OCI-LY7 (cell line): ENCODE data around the gene KRTAP5-10. TPM values are rescaled to one million over a fixed set of nuclear protein-coding genes. Genes with fewer than 3 reads are reported as not detected.

Experiments
- BruUV-seq: library from RNA; stranded (reverse); fragments of 400-500 nt; replicated peaks from 2 replicates; lab custom pipeline; 2021; lab: Mats Ljungman, UMichigan
- CTCF ChIA-PET: fragments of 300-600 bp; sonication (Branson Sonifier 250); formaldehyde crosslinking; loops from one replicate; lab custom pipeline; 2022; ENCODE audit warnings: antibody characterized with exemption; ENCODE audit not compliant: unreplicated experiment; lab: Charles Lee
- POLR2A ChIA-PET: fragments of 300-600 bp; sonication (Branson Sonifier 250); formaldehyde crosslinking; loops from one replicate; lab custom pipeline; 2022; ENCODE audit warnings: antibody characterized with exemption; lab: Charles Lee
- DNase-seq: peaks from one replicate; pipeline ENCODE4 v3.0.0-alpha.2; 2015; ENCODE audit warnings: low spot score
- H2AFZ ChIP-seq: fragments of 200-600 bp; sonication (generic), shearing (Covaris generic); 2 replicates; pipeline ENCODE4 v1.6.1; 2014; ENCODE audit warnings: mild to moderate bottlenecking, antibody characterized with exemption, low read length, moderate library complexity
- H3K27ac ChIP-seq: fragments of 200-600 bp; sonication (generic); 2 replicates; pipeline ENCODE4 v1.5.1; 2014; ENCODE audit warnings: mixed run types, low read depth, mild to moderate bottlenecking, moderate library complexity, low read length, inconsistent platforms; ENCODE audit not compliant: poor library complexity, severe bottlenecking
- H3K36me3 ChIP-seq: fragments of 200-600 bp; sonication (generic); 2 replicates; pipeline ENCODE4 v1.6.1; 2014; ENCODE audit warnings: mild to moderate bottlenecking, antibody characterized with exemption, low read length, moderate library complexity, mixed read lengths; ENCODE audit not compliant: insufficient read depth
- H3K4me1 ChIP-seq: fragments of 200-600 bp; sonication (generic); 2 replicates; pipeline ENCODE4 v1.5.1; 2014; ENCODE audit warnings: mild to moderate bottlenecking, low read length; ENCODE audit not compliant: insufficient read depth, poor library complexity, severe bottlenecking
- H3K4me2 ChIP-seq: fragments of 200-600 bp; sonication (generic); 2 replicates; pipeline ENCODE4 v1.6.1; 2014; ENCODE audit warnings: mild to moderate bottlenecking, low read length
- H3K4me3 ChIP-seq: fragments of 200-600 bp; sonication (generic); 2 replicates; pipeline ENCODE4 v1.5.1; 2014; ENCODE audit warnings: mild to moderate bottlenecking, low read depth, low read length; ENCODE audit not compliant: poor library complexity, severe bottlenecking
- H3K79me2 ChIP-seq: fragments of 200-600 bp; sonication (generic); 2 replicates; pipeline ENCODE4 v1.6.1; 2016; ENCODE audit warnings: low read depth, mild to moderate bottlenecking, low read length, moderate library complexity, mixed read lengths; ENCODE audit not compliant: insufficient read depth
- H3K9me2 ChIP-seq: fragments of 200-600 bp; sonication (generic); 2 replicates; pipeline ENCODE4 v1.6.1; 2016; ENCODE audit warnings: mild to moderate bottlenecking, low read length, mixed read lengths; ENCODE audit not compliant: insufficient read depth
- H3K9me3 ChIP-seq: fragments of 200-600 bp; sonication (generic); 2 replicates; pipeline ENCODE4 v1.6.1; 2014; ENCODE audit warnings: mild to moderate bottlenecking, mixed run types, low read length, mixed read lengths
- H4K20me1 ChIP-seq: fragments of 200-600 bp; sonication (generic); 2 replicates; pipeline ENCODE4 v1.6.1; 2014; ENCODE audit warnings: mild to moderate bottlenecking, antibody characterized with exemption, low read length, moderate library complexity, mixed read lengths; ENCODE audit not compliant: insufficient read depth
- EZH2phosphoT487 ChIP-seq: fragments of 200-600 bp; sonication (generic); IDR thresholded peaks from 2 replicates; pipeline ENCODE4 v1.6.1; 2018; ENCODE audit warnings: low read depth, borderline replicate concordance, mild to moderate bottlenecking, mixed run types, antibody characterized with exemption, low read length, moderate library complexity, mixed read lengths
- intact Hi-C: fragments of 100-400 bp; cut with micrococcal nuclease; formaldehyde crosslinking; loops from one replicate; pipeline ENCODE4 v1.10.0; 2022; ENCODE audit not compliant: unreplicated experiment
- total RNA-seq, 2 experiments: library from RNA; depleted of rRNA in 1 of 2; stranded (reverse); fragments of >200 nt in 1 of 2; shearing (Covaris generic) in 1 of 2; gene quantifications; 2 replicates each; pipeline ENCODE4 v1.2.3, GENCODE V29; 2014 to 2022
- TF ChIP-seq, protein P1 (sequence below): fragments of 200-600 bp; sonication (generic); conservative IDR thresholded peaks from 2 replicates; pipeline ENCODE4 v1.5.1; 2014; ENCODE audit warnings: mild to moderate bottlenecking, antibody characterized with exemption, low read length, moderate library complexity, mixed read lengths

Gene KRTAP5-10
- total RNA-seq, 2 experiments from 2014 or later: not detected

GRCh38 chr11:71544525-71545214 is 20.7 kb upstream of the KRTAP5-10 start:
- H3K9me2 ChIP-seq: no peaks in the 10 kb centered on the region
- TF ChIP-seq, protein P1, sequence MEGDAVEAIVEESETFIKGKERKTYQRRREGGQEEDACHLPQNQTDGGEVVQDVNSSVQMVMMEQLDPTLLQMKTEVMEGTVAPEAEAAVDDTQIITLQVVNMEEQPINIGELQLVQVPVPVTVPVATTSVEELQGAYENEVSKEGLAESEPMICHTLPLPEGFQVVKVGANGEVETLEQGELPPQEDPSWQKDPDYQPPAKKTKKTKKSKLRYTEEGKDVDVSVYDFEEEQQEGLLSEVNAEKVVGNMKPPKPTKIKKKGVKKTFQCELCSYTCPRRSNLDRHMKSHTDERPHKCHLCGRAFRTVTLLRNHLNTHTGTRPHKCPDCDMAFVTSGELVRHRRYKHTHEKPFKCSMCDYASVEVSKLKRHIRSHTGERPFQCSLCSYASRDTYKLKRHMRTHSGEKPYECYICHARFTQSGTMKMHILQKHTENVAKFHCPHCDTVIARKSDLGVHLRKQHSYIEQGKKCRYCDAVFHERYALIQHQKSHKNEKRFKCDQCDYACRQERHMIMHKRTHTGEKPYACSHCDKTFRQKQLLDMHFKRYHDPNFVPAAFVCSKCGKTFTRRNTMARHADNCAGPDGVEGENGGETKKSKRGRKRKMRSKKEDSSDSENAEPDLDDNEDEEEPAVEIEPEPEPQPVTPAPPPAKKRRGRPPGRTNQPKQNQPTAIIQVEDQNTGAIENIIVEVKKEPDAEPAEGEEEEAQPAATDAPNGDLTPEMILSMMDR: no peak
- no peak for TF ChIP-seq EZH2phosphoT487
- no peak overlapping the region for H3K27ac ChIP-seq
- H3K79me2 ChIP-seq: no peaks in the 10 kb centered on the region
- intact Hi-C loops: no loop called here
- no TSS peak for BruUV-seq
- no peak overlapping the region for H3K4me2 ChIP-seq
- H4K20me1 ChIP-seq: no peaks in the 10 kb centered on the region
- no peak overlapping the region for H3K4me3 ChIP-seq
- no peak overlapping the region for H2AFZ ChIP-seq
- H3K36me3 ChIP-seq: no peaks in the 10 kb centered on the region
- POLR2A ChIA-PET: no interaction called here
- DNase-seq: no peak
- CTCF ChIA-PET: no interaction called here
- no peaks in the 10 kb centered on the region for H3K4me1 ChIP-seq
- H3K9me3 ChIP-seq: no peaks in the 10 kb centered on the region

GRCh38 chr11:71545405-71545966 is 19.9 kb upstream of the KRTAP5-10 start:
- Histone ChIP-seq H3K4me1 (no peaks in the 10 kb centered on the region), H2AFZ (no peak overlapping the region), H4K20me1 (no peaks in the 10 kb centered on the region), H3K79me2 (no peaks in the 10 kb centered on the region), H3K9me2 (no peaks in the 10 kb centered on the region), H3K4me2 (no peak overlapping the region), H3K4me3 (no peak overlapping the region), H3K27ac (no peak overlapping the region), H3K36me3 (no peaks in the 10 kb centered on the region), H3K9me3 (no peaks in the 10 kb centered on the region)
- no peak for DNase-seq
- no peak for TF ChIP-seq EZH2phosphoT487
- TF ChIP-seq, protein P1: no peak
- CTCF ChIA-PET: no interaction called here
- POLR2A ChIA-PET: no interaction called here
- intact Hi-C loops: no loop called here
- BruUV-seq: no TSS peak

- Histone ChIP-seq H3K4me3 (no peak within 1 kb of the TSS), H3K4me1 (no peaks in the 10 kb centered on the region), H4K20me1 (no peaks in the 10 kb centered on the region), H3K27ac (no peak within 1 kb of the TSS), H3K4me2 (no peak within 1 kb of the TSS), H2AFZ (no peak within 1 kb of the TSS), H3K9me3 (no peaks in the 10 kb centered on the region), H3K36me3 (no peaks in the 10 kb centered on the region), H3K9me2 (no peaks in the 10 kb centered on the region), H3K79me2 (no peaks in the 10 kb centered on the region)
- BruUV-seq: no TSS peak
- ChIA-PET CTCF (no interaction called here), POLR2A (interaction anchor here (0.6 kb wide), 1 partner anchor 53 kb away, joined by 5 read pairs; no protein-coding TSS in a partner anchor)
- intact Hi-C loops: no loop called here
- TF ChIP-seq, protein P1: no peak
- TF ChIP-seq EZH2phosphoT487: no peak
- no peak for DNase-seq
Measured at GRCh38 chr11:71548120-71548519, 17.2 kb upstream of the KRTAP5-10 start, which contains the start of gene KRTAP5-9. Gene KRTAP5-9 (plus strand): TSS chr11:71548420. CDS start chr11:71548658, 238 bp downstream.
